Breast epithelium (tissue), 4 donors: ENCODE measurements around the gene URB1. TPM values are rescaled to one million over a fixed set of nuclear protein-coding genes. Genes with fewer than 3 reads are reported as not detected.

Experiments used
- DNase-seq, 2 donors: peaks; one replicate each; pipeline ENCODE4 v3.0.0-alpha.2; 2019; ENCODE audit warnings: low spot score in 2 of 2
- H3K27ac ChIP-seq, 2 donors: fragments of 200-600 bp; sonication (generic) in 1 of 2; one replicate each; pipeline ENCODE4 v1.5.1; 2016 to 2019; ENCODE audit warnings: mild to moderate bottlenecking in 1 of 2
- H3K27me3 ChIP-seq, 2 donors: fragments of 200-600 bp; sonication (generic) in 1 of 2; one replicate each; pipeline versions ENCODE4 v1.5.1 to v1.6.0; 2017 to 2019; ENCODE audit warnings: control low read depth in 1 of 2, mild to moderate bottlenecking in 1 of 2
- H3K36me3 ChIP-seq: fragments of 200-600 bp; one replicate; pipeline ENCODE4 v1.5.1; 2019
- H3K4me1 ChIP-seq, 2 donors: fragments of 200-600 bp; sonication (generic); one replicate each; pipeline ENCODE4 v1.5.1; 2016 to 2019; ENCODE audit warnings: control low read depth in 1 of 2
- H3K4me3 ChIP-seq, 3 donors: fragments of 200-600 bp; sonication (generic); 1 replicate in 2 of 3; 2 replicates in 1 of 3; pipeline ENCODE4 v1.5.1; 2016 to 2019; ENCODE audit warnings: mild to moderate bottlenecking in 3 of 3, moderate library complexity in 2 of 3
- H3K9me3 ChIP-seq, 2 donors: fragments of 200-600 bp; sonication (generic) in 1 of 2; one replicate each; pipeline ENCODE4 v1.5.1; 2016 to 2019; ENCODE audit warnings: control low read depth in 1 of 2
- POLR2A ChIP-seq: fragments of 450-650 bp; IDR thresholded peaks from one replicate; pipeline ENCODE4 v1.6.1; 2016; ENCODE audit warnings: antibody characterized with exemption, mild to moderate bottlenecking, moderate library complexity
- POLR2AphosphoS5 ChIP-seq, 3 donors: sonication (generic); formaldehyde crosslinking; IDR thresholded peaks; one replicate each; pipeline ENCODE4 v1.6.1; 2017; ENCODE audit warnings: antibody characterized with exemption in 3 of 3
- intact Hi-C: fragments of 100-400 bp; cut with DNase I; formaldehyde crosslinking; loops from one replicate; pipeline ENCODE4 v1.15.1; 2023; ENCODE audit warnings: low total_unique reads
- total RNA-seq, 3 donors: library from RNA; depleted of rRNA; stranded (reverse); fragments of >200 nt; gene quantifications; one replicate each; pipeline ENCODE4 v1.1.0, GENCODE V29; 2016
- TF ChIP-seq, protein P1 (sequence below), 3 donors: fragments of 450-650 bp; IDR thresholded peaks; one replicate each; pipeline ENCODE4 v1.5.1; 2016 to 2017; ENCODE audit warnings: antibody characterized with exemption in 3 of 3, mild to moderate bottlenecking in 3 of 3, moderate library complexity in 3 of 3

Gene URB1
- total RNA-seq, 3 donors from 2014 or later, result 12.8 to 22.2 (median 20.6) TPM

DNA sequence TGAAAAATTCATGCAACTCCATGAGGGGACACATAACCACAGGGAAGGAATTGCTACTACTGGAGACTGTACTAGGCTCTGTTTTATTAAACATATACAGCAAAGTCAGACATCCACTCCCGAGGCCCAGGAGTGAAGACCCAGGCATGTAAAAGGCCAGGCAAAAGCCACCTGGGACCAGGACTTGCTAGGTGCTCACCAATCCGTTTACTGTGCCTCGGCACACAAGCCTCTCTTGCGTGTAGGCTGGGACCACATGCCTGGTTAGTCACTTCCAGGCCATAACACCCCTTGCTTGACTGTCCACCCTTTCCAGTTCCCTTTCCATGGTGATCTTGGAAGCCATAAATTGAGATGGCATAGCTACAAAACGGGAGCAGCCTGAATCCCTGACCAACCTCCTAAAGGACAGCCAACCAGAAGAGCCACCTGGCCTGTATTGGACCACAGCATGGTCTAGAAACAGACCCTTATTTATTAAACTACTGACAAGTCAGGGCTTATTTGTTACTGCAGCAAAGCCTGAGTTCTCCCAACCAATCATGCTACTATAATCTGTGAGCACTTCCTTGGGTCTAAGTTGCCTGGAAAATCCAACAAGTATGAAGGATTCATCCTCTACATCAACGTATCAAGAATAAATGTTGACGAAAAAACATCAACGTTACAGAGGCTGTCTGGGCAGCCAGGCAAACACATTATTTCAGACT, 39.7 kb downstream of the URB1 start:
- Histone ChIP-seq H3K4me3 (no peak overlapping the region), H3K4me1 (no peaks in the 10 kb centered on the region), H3K9me3 (no peaks in the 10 kb centered on the region), H3K27me3 (no peaks in the 10 kb centered on the region), H3K27ac (no peak overlapping the region), H3K36me3 (peaks cover 13% of the 10 kb centered on the region)
- no peak for DNase-seq
- intact Hi-C loops, result no loop called here
- TF ChIP-seq, protein P1, sequence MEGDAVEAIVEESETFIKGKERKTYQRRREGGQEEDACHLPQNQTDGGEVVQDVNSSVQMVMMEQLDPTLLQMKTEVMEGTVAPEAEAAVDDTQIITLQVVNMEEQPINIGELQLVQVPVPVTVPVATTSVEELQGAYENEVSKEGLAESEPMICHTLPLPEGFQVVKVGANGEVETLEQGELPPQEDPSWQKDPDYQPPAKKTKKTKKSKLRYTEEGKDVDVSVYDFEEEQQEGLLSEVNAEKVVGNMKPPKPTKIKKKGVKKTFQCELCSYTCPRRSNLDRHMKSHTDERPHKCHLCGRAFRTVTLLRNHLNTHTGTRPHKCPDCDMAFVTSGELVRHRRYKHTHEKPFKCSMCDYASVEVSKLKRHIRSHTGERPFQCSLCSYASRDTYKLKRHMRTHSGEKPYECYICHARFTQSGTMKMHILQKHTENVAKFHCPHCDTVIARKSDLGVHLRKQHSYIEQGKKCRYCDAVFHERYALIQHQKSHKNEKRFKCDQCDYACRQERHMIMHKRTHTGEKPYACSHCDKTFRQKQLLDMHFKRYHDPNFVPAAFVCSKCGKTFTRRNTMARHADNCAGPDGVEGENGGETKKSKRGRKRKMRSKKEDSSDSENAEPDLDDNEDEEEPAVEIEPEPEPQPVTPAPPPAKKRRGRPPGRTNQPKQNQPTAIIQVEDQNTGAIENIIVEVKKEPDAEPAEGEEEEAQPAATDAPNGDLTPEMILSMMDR (IDR thresholded peaks at IDR 0.05), result no peak
- TF ChIP-seq POLR2A (no peak), POLR2AphosphoS5 (IDR thresholded peaks at IDR 0.05) (no peak)

DNA sequence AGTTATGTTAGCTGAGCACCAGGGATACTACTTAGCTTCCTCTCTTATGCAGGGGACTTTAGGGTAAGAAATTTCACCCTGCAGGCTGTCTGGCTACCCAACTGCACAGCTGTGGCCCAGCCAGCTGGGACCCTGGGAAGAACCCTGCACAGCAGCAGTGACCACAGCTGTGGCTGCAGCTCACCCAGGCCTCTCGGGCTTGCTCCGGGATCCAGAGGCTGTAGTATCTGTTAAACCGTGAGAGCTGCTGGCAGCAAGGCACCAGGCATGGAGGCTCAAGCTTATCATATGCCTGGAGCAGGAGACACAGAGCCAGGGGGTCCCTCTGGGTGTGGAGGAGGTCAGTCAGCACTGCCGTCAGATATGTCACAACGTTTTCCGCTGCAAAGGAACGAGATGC, 40.3 kb downstream of the URB1 start:
- Histone ChIP-seq H3K9me3 (no peaks in the 10 kb centered on the region), H3K27me3 (no peaks in the 10 kb centered on the region), H3K36me3 (peaks cover 13% of the 10 kb centered on the region), H3K4me1 (no peaks in the 10 kb centered on the region), H3K4me3 (no peak overlapping the region), H3K27ac (no peak overlapping the region)
- TF ChIP-seq, protein P1 (IDR thresholded peaks at IDR 0.05), result no peak
- no peak for TF ChIP-seq POLR2A
- no peak for TF ChIP-seq POLR2AphosphoS5 (IDR thresholded peaks at IDR 0.05)
- no peak for DNase-seq
- intact Hi-C loops, result no loop called here

DNA sequence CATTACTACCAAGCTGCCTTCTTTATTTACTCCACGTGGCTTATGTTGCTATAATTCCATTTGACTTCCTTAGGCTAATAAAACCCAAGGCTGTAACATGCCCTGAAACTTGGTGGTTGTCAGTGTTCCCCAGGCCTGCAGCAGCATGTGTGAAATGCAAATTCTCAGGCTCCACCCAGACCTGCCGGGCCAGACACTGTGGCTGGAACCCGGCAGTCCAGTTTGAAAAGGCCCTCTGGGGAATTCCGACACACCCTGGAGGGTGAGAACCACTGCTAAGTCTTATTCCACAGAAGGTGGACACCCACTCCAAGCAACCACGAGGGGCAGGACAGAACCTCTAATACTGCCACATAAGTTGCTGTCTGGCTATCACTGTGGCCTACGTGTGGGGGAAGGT, 41.4 kb downstream of the URB1 start:
- H3K27me3 ChIP-seq, result no peaks in the 10 kb centered on the region
- TF ChIP-seq POLR2A (no peak), POLR2AphosphoS5 (IDR thresholded peaks at IDR 0.05) (no peak)
- TF ChIP-seq, protein P1 (IDR thresholded peaks at IDR 0.05), result no peak
- intact Hi-C loops, result no loop called here
- peak overlapping the region; percentile 45 to 48 for H3K27ac ChIP-seq
- H3K9me3 ChIP-seq, result no peaks in the 10 kb centered on the region
- H3K36me3 ChIP-seq, result peaks cover 8% of the 10 kb centered on the region
- H3K4me3 ChIP-seq, result no peak overlapping the region
- DNase-seq, result no peak
- no peaks in the 10 kb centered on the region for H3K4me1 ChIP-seq

DNA sequence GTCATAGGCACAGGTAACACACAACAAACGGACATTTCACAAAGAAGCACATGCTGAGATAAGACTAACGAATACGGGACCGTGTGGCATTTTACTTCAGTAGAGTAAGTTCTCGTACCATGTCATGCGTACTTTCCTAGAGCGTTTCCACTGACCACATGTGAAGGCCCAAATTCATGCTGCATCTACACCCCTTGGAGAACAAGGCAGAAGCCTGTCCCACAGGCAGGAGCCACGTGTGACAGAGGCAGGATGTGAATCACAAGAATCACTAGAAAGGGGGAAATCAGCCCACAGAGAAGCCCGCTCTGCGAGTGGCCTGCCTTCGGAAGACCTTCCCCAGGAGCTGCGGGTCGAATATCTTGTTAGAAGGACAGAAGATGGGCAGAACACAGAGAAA, 41.8 kb downstream of the URB1 start:
- H3K36me3 ChIP-seq, result peaks cover 7% of the 10 kb centered on the region

More for the DNA sequence above, 41.8 kb downstream of the URB1 start:
- TF ChIP-seq, protein P1 (IDR thresholded peaks at IDR 0.05), result no peak
- TF ChIP-seq POLR2AphosphoS5 (IDR thresholded peaks at IDR 0.05), result no peak
- TF ChIP-seq POLR2A, result no peak
- Histone ChIP-seq H3K27ac (peak overlapping the region; percentile 45 to 48), H3K27me3 (no peaks in the 10 kb centered on the region), H3K4me3 (no peak overlapping the region), H3K9me3 (no peaks in the 10 kb centered on the region), H3K4me1 (no peaks in the 10 kb centered on the region)
- intact Hi-C loops, result no loop called here
- no peak for DNase-seq
